OCI-M2 (cell line): ENCODE data around the gene CMTM1.

Experiments used
- DNase-seq: peaks from one replicate; lab custom pipeline; 2025; ENCODE audit not compliant: unreplicated experiment; lab: John Stamatoyannopoulos, UW

CMTM1 gene

GRCh38 chr16:66566051-66566901 lies at the start of gene CMTM1:
CMTM1 (plus strand) TSS chr16:66566439; CDS start chr16:66566514, 75 bp downstream.
- no peak for DNase-seq

- no peak for DNase-seq
Observed at GRCh38 chr16:66516509-66516807, 49.8 kb upstream of the CMTM1 start.

- peak; percentile 29 for DNase-seq
Observed at GRCh38 chr16:66516808-66517585, 49.2 kb upstream of the CMTM1 start.

- DNase-seq: no peak
Observed at GRCh38 chr16:66517586-66518263, 48.5 kb upstream of the CMTM1 start.

- no peak for DNase-seq
Observed at GRCh38 chr16:66519482-66520373, 46.5 kb upstream of the CMTM1 start.

GRCh38 chr16:66520406-66521170 lies 45.7 kb upstream of the CMTM1 start:
- DNase-seq: no peak

GRCh38 chr16:66521252-66521713 lies 45.0 kb upstream of the CMTM1 start:
- no peak for DNase-seq

- no peak for DNase-seq
Observed at GRCh38 chr16:66521951-66522771, 44.1 kb upstream of the CMTM1 start.

- DNase-seq: no peak
Observed at GRCh38 chr16:66522816-66523590, 43.2 kb upstream of the CMTM1 start.

GRCh38 chr16:66523861-66524354 lies 42.3 kb upstream of the CMTM1 start:
- no peak for DNase-seq

GRCh38 chr16:66524601-66525164 lies 41.6 kb upstream of the CMTM1 start:
- DNase-seq: no peak

GRCh38 chr16:66525396-66526180 lies 40.7 kb upstream of the CMTM1 start:
- no peak for DNase-seq

- no peak for DNase-seq
Observed at GRCh38 chr16:66528294-66528693, 37.9 kb upstream of the CMTM1 start.

- no peak for DNase-seq
Observed at GRCh38 chr16:66529475-66529874, 36.8 kb upstream of the CMTM1 start.

GRCh38 chr16:66534376-66534799 lies 31.9 kb upstream of the CMTM1 start:
- no peak for DNase-seq

GRCh38 chr16:66536525-66536924 lies 29.7 kb upstream of the CMTM1 start:
- DNase-seq: no peak

- no peak for DNase-seq
Observed at GRCh38 chr16:66537236-66537635, 29.0 kb upstream of the CMTM1 start.
